HepG2 (cell line): ENCODE results near the gene GPR179. TPM values are rescaled to one million over a fixed set of nuclear protein-coding genes. Genes with fewer than 3 reads are reported as not detected.

Source experiments
- DNMT1 ChIP-seq: sonication (generic); formaldehyde crosslinking; IDR thresholded peaks from 2 replicates; pipeline ENCODE4 v1.5.1; 2020; ENCODE audit warnings: mild to moderate bottlenecking, missing genetic modification reagents
- GLI4 ChIP-seq: sonication (generic); formaldehyde crosslinking; IDR thresholded peaks from 2 replicates; pipeline ENCODE4 v1.5.1; 2020; ENCODE audit warnings: missing genetic modification reagents, mild to moderate bottlenecking, moderate library complexity, borderline replicate concordance
- MAZ ChIP-seq, 2 experiments: sonication (generic) in 1 of 2; formaldehyde crosslinking in 1 of 2; IDR thresholded peaks; 2 replicates each; pipeline versions ENCODE4 v1.5.0 to v1.6.1; 2012 to 2020; ENCODE audit warnings: low read depth in 2 of 2, mild to moderate bottlenecking in 2 of 2, borderline replicate concordance in 1 of 2, improper control_type of control experiment in 1 of 2, low read length in 1 of 2, missing genetic modification reagents in 1 of 2, moderate library complexity in 1 of 2
- NR2F6 ChIP-seq, 2 experiments: IDR thresholded peaks; 2 replicates each; pipeline ENCODE4 v1.6.1; 2016; ENCODE audit warnings: antibody characterized with exemption in 1 of 2, mild to moderate bottlenecking in 1 of 2
- RAD21 ChIP-seq: fragments of 450-650 bp; formaldehyde crosslinking; IDR thresholded peaks from 2 replicates; pipeline ENCODE4 v1.5.0; 2020; ENCODE audit warnings: mild to moderate bottlenecking
- SMAD1 ChIP-seq: sonication (generic); formaldehyde crosslinking; IDR thresholded peaks from 2 replicates; pipeline ENCODE4 v1.4.0; 2020; ENCODE audit warnings: missing genetic modification reagents, low read depth, mild to moderate bottlenecking, borderline replicate concordance
- SP4 ChIP-seq: sonication (generic); formaldehyde crosslinking; IDR thresholded peaks from 2 replicates; pipeline ENCODE4 v1.8.1; 2023; ENCODE audit warnings: mild to moderate bottlenecking, missing genetic modification reagents
- TBX2 ChIP-seq: sonication (generic); formaldehyde crosslinking; IDR thresholded peaks from 2 replicates; pipeline ENCODE4 v1.5.0; 2020; ENCODE audit warnings: missing genetic modification reagents, mild to moderate bottlenecking, borderline replicate concordance
- TRIM24 ChIP-seq: sonication (generic); formaldehyde crosslinking; IDR thresholded peaks from 2 replicates; pipeline ENCODE4 v1.8.0; 2022; ENCODE audit warnings: mild to moderate bottlenecking, missing genetic modification reagents
- XRCC5 ChIP-seq: fragments of 200-400 bp; formaldehyde crosslinking; optimal IDR thresholded peaks from 2 replicates; pipeline ENCODE3; 2017; ENCODE audit warnings: mild to moderate bottlenecking, low read length
- ZNF260 ChIP-seq: sonication (generic); formaldehyde crosslinking; IDR thresholded peaks from 2 replicates; pipeline ENCODE4 v1.4.0; 2020; ENCODE audit warnings: missing genetic modification reagents, low read depth, mild to moderate bottlenecking, borderline replicate concordance
- ZNF350 ChIP-seq: sonication (generic); formaldehyde crosslinking; IDR thresholded peaks from 2 replicates; pipeline ENCODE4 v1.4.0; 2020; ENCODE audit warnings: mild to moderate bottlenecking, low read depth, missing genetic modification reagents, borderline replicate concordance
- ZNF460 ChIP-seq: sonication (generic); formaldehyde crosslinking; IDR thresholded peaks from 2 replicates; pipeline ENCODE4 v1.5.1; 2020; ENCODE audit warnings: missing genetic modification reagents, mild to moderate bottlenecking, borderline replicate concordance
- ZNF605 ChIP-seq: sonication (generic); formaldehyde crosslinking; IDR thresholded peaks from 2 replicates; pipeline ENCODE4 v1.8.0; 2022; ENCODE audit warnings: mild to moderate bottlenecking, missing genetic modification reagents
- ZNF879 ChIP-seq: sonication (generic); formaldehyde crosslinking; IDR thresholded peaks from 2 replicates; pipeline ENCODE4 v1.8.1; 2023; ENCODE audit warnings: missing genetic modification reagents
- polyA plus RNA-seq, 8 experiments: library from polyadenylated mRNA; depleted of rRNA in 3 of 8; stranded (reverse) in 7 of 8; unstranded in 1 of 8; fragments of >200 nt; fragmentation: Illumina TruSeq in 4 of 8; extraction: Trizol in 4 of 8; gene quantifications; 2 replicates each; pipeline versions ENCODE4 v1.2.1 to v1.2.3, GENCODE V29; 2011 to 2016; ENCODE audit warnings: low read depth in 4 of 8, missing spikeins in 1 of 8, mixed read lengths in 1 of 8; ENCODE audit not compliant: insufficient read depth in 1 of 8
- total RNA-seq, 5 experiments: library from RNA; depleted of rRNA; stranded (reverse); fragments of >200 nt; fragmentation: Illumina TruSeq; extraction: Trizol; gene quantifications; 2 replicates each; pipeline ENCODE4 v1.2.3, GENCODE V29; 2016; ENCODE audit warnings: low read depth in 1 of 5
- TF ChIP-seq, protein P1 (sequence below): IDR thresholded peaks from 2 replicates; pipeline ENCODE4 v1.6.1; 2016; ENCODE audit warnings: missing genetic modification reagents, missing compliant biosample characterization
- TF ChIP-seq, protein P2 (sequence below): sonication (generic); formaldehyde crosslinking; IDR thresholded peaks from 2 replicates; pipeline ENCODE4 v1.5.0; 2020; ENCODE audit warnings: missing genetic modification reagents
- TF ChIP-seq, protein P3 (sequence below): sonication (generic); formaldehyde crosslinking; IDR thresholded peaks from 2 replicates; pipeline ENCODE4 v1.4.0; 2020; ENCODE audit warnings: missing genetic modification reagents
- TF ChIP-seq, protein P4 (sequence below): sonication (generic); formaldehyde crosslinking; IDR thresholded peaks from 2 replicates; pipeline ENCODE4 v1.9.0; 2022; ENCODE audit warnings: missing genetic modification reagents, mild to moderate bottlenecking, borderline replicate concordance
- TF ChIP-seq, protein P5 (sequence below): sonication (generic); formaldehyde crosslinking; IDR thresholded peaks from 2 replicates; pipeline ENCODE4 v1.5.0; 2020; ENCODE audit warnings: mild to moderate bottlenecking, missing genetic modification reagents, moderate library complexity

GPR179 gene
- total and polyA plus RNA-seq, 2 of the 13 experiments (the other 11 are each of a cell fraction or from before 2014, with no cell fraction given) = 0.03 TPM; not detected in 1

DNA sequence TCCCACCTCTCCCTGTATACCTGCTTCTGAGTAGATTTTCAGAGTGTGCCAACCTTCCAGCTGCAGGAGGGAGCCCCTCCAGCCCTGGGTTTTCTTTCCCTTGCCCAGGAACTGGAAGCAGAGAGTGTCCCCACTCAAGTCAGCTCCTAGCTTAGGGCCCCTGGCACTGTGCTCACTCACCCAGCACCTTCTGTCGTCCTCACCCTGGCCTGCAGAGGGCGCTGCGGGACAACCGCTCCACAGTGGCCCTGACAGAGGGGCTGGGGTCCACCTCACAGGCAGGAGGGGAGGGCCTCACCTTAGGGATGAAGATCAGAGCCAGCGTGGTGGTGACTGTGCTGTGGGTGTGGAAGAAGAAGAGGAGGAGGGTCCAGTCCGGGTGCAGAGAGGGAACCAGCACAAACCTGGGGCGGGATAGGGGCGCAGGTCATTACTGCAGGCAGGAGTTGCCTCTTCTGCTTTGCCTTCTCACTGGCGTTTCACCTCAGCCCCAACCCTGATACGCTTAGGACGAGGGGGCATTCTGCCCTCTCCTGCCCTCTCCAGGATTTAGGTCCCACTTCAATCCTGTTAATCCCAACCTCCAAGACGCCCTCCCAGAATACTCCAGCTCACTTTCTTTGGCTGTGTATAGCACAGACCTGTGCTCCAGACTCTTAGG is 10.0 kb downstream of the GPR179 start (continued):
- TF ChIP-seq SMAD1 (no peak; the same call in 1 of the 2 replicates), ZNF879 (no peak), ZNF605 (CRISPR knock-in tag) (no peak), ZNF260 (CRISPR knock-in tag) (no peak), XRCC5 (peak; percentile 82), ZNF460 (no peak), ZNF350 (CRISPR knock-in tag) (peak; percentile 53; the same call in 1 of the 2 replicates), RAD21 (CRISPR knock-in tag) (peak; percentile 68), GLI4 (CRISPR knock-in tag) (no peak), SP4 (0 out of 2 replicates have a peak, but pooled peaks have one; percentile 35), TRIM24 (CRISPR knock-in tag) (no peak), TBX2 (CRISPR knock-in tag) (peak; percentile 41; the same call in 1 of the 2 replicates), DNMT1 (0 out of 2 replicates have a peak, but pooled peaks have one; percentile 75), MAZ (IDR thresholded peaks at IDR 0.05; ENCODE audit: borderline replicate concordance, low read depth, low read length) (no peak), MAZ (CRISPR knock-in tag; IDR thresholded peaks at IDR 0.05; ENCODE audit: low read depth) (no peak), NR2F6 (IDR thresholded peaks at IDR 0.05) (no peak), NR2F6 (CRISPR knock-in tag; IDR thresholded peaks at IDR 0.05) (0 out of 2 replicates have a peak, but pooled peaks have one; percentile 26)
- TF ChIP-seq, protein P1, sequence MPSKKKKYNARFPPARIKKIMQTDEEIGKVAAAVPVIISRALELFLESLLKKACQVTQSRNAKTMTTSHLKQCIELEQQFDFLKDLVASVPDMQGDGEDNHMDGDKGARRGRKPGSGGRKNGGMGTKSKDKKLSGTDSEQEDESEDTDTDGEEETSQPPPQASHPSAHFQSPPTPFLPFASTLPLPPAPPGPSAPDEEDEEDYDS (CRISPR knock-in tag) = 0 out of 2 replicates have a peak, but pooled peaks have one; percentile 11
- TF ChIP-seq, protein P2, sequence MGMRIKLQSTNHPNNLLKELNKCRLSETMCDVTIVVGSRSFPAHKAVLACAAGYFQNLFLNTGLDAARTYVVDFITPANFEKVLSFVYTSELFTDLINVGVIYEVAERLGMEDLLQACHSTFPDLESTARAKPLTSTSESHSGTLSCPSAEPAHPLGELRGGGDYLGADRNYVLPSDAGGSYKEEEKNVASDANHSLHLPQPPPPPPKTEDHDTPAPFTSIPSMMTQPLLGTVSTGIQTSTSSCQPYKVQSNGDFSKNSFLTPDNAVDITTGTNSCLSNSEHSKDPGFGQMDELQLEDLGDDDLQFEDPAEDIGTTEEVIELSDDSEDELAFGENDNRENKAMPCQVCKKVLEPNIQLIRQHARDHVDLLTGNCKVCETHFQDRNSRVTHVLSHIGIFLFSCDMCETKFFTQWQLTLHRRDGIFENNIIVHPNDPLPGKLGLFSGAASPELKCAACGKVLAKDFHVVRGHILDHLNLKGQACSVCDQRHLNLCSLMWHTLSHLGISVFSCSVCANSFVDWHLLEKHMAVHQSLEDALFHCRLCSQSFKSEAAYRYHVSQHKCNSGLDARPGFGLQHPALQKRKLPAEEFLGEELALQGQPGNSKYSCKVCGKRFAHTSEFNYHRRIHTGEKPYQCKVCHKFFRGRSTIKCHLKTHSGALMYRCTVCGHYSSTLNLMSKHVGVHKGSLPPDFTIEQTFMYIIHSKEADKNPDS (CRISPR knock-in tag) = 0 out of 2 replicates have a peak, but pooled peaks have one; percentile 10
- TF ChIP-seq, protein P3, sequence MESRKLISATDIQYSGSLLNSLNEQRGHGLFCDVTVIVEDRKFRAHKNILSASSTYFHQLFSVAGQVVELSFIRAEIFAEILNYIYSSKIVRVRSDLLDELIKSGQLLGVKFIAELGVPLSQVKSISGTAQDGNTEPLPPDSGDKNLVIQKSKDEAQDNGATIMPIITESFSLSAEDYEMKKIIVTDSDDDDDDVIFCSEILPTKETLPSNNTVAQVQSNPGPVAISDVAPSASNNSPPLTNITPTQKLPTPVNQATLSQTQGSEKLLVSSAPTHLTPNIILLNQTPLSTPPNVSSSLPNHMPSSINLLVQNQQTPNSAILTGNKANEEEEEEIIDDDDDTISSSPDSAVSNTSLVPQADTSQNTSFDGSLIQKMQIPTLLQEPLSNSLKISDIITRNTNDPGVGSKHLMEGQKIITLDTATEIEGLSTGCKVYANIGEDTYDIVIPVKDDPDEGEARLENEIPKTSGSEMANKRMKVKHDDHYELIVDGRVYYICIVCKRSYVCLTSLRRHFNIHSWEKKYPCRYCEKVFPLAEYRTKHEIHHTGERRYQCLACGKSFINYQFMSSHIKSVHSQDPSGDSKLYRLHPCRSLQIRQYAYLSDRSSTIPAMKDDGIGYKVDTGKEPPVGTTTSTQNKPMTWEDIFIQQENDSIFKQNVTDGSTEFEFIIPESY = no peak
- TF ChIP-seq, protein P4, sequence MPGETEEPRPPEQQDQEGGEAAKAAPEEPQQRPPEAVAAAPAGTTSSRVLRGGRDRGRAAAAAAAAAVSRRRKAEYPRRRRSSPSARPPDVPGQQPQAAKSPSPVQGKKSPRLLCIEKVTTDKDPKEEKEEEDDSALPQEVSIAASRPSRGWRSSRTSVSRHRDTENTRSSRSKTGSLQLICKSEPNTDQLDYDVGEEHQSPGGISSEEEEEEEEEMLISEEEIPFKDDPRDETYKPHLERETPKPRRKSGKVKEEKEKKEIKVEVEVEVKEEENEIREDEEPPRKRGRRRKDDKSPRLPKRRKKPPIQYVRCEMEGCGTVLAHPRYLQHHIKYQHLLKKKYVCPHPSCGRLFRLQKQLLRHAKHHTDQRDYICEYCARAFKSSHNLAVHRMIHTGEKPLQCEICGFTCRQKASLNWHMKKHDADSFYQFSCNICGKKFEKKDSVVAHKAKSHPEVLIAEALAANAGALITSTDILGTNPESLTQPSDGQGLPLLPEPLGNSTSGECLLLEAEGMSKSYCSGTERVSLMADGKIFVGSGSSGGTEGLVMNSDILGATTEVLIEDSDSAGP (CRISPR knock-in tag) = 0 out of 2 replicates have a peak, but pooled peaks have one; percentile 33
- TF ChIP-seq, protein P5, sequence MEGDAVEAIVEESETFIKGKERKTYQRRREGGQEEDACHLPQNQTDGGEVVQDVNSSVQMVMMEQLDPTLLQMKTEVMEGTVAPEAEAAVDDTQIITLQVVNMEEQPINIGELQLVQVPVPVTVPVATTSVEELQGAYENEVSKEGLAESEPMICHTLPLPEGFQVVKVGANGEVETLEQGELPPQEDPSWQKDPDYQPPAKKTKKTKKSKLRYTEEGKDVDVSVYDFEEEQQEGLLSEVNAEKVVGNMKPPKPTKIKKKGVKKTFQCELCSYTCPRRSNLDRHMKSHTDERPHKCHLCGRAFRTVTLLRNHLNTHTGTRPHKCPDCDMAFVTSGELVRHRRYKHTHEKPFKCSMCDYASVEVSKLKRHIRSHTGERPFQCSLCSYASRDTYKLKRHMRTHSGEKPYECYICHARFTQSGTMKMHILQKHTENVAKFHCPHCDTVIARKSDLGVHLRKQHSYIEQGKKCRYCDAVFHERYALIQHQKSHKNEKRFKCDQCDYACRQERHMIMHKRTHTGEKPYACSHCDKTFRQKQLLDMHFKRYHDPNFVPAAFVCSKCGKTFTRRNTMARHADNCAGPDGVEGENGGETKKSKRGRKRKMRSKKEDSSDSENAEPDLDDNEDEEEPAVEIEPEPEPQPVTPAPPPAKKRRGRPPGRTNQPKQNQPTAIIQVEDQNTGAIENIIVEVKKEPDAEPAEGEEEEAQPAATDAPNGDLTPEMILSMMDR = peak; percentile 95
